GM21526 (cell line): ENCODE measurements around the gene NEURL1B.
"Not testable (repeated sequence)": the region's sequence is repeated elsewhere in the genome, so short reads cannot be mapped to it uniquely, and the experiment has no call there.

Source experiments
- ATAC-seq: cut with Tn5 transposase; IDR thresholded peaks from one replicate; pipeline ENCODE4 v1.9.1; 2021; ENCODE audit warnings: moderate library complexity; ENCODE audit not compliant: unreplicated experiment, low FRiP score

The NEURL1B gene

GRCh38 chr5:172670444-172670843 lies 29.4 kb downstream of the NEURL1B start:
- no peak for ATAC-seq

- ATAC-seq: no peak
These were observed 30.0 kb downstream of the NEURL1B start for GRCh38 chr5:172671091-172671490.

- ATAC-seq: no peak
These were observed 31.6 kb downstream of the NEURL1B start for GRCh38 chr5:172672681-172673080.

GRCh38 chr5:172674155-172674554 lies 33.1 kb downstream of the NEURL1B start:
- no peak for ATAC-seq

- ATAC-seq: no peak
These were observed 35.9 kb downstream of the NEURL1B start for GRCh38 chr5:172676914-172677475.

GRCh38 chr5:172678362-172678874 lies 37.4 kb downstream of the NEURL1B start:
- ATAC-seq: not testable (repeated sequence)

- ATAC-seq: no peak
These were observed 37.8 kb downstream of the NEURL1B start for GRCh38 chr5:172678902-172679301.

GRCh38 chr5:172679628-172680212 lies 38.7 kb downstream of the NEURL1B start:
- no peak for ATAC-seq

- ATAC-seq: no peak
These were observed 39.9 kb downstream of the NEURL1B start for GRCh38 chr5:172680921-172681320.

- ATAC-seq: no peak
These were observed 40.4 kb downstream of the NEURL1B start for GRCh38 chr5:172681421-172681820.

- ATAC-seq: no peak
These were observed 42.2 kb downstream of the NEURL1B start for GRCh38 chr5:172683264-172683644.

GRCh38 chr5:172683645-172684471 lies 42.8 kb downstream of the NEURL1B start:
- no peak for ATAC-seq

- no peak for ATAC-seq
These were observed 44.0 kb downstream of the NEURL1B start for GRCh38 chr5:172685091-172685490.

- ATAC-seq: no peak
These were observed 45.0 kb downstream of the NEURL1B start for GRCh38 chr5:172686111-172686510.

GRCh38 chr5:172686539-172687390 lies 45.7 kb downstream of the NEURL1B start:
- ATAC-seq: no peak

GRCh38 chr5:172687940-172688339 lies 46.9 kb downstream of the NEURL1B start:
- ATAC-seq: no peak

GRCh38 chr5:172688349-172689217 lies 47.5 kb downstream of the NEURL1B start:
- no peak for ATAC-seq

GRCh38 chr5:172689218-172689572 lies 48.1 kb downstream of the NEURL1B start:
- ATAC-seq: no peak

GRCh38 chr5:172689801-172690200 lies 48.7 kb downstream of the NEURL1B start:
- no peak for ATAC-seq
